ENCODE measurements around the gene ZNF136. TPM values are rescaled to one million over a fixed set of nuclear protein-coding genes. Genes with fewer than 3 reads are reported as not detected.

The ZNF136 gene
- total and polyA plus RNA-seq, 2 donors (not counting 3 experiments of a cell fraction or from before 2014, with no cell fraction given), result 0.92 to 3.5 TPM

DNA sequence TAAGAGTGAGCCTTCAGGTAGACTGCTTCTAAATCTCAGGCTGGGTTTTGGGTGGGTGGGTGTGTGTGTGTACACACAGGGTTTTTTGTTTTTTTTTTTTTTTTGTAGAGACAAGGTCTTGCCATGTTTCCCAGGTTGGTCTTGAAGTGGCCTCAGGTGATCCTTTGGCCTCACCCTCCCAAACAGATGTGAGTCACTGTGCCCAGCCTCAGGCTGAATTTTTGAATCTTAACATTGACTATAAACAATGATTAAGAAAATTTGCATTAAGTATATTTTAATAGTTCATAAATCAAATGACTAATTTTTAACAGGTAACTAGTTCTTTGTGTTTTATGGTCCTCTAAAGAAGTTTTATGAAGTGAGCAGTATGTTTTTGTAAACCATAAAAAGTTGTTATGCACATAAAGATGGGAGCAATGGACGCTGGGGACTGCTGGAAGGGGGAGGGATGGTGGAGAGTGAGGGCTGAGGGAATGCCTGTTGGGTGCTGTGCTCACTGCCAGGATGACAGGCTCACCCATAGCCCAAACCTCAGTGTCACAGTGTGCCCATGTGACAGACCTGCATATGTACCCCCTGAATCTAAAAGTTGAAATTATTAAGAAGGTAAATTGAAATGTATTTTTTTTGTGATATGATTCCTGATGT lies 60.2 kb downstream of the ZNF136 start:
- Histone ChIP-seq H4K20me1 (replicated peaks; ENCODE audit: control insufficient read depth, extremely low read depth, insufficient read depth, low read length) (no peaks in the 10 kb centered on the region), H2AFZ (ENCODE audit: low read depth, low read length) (no peak overlapping the region), H3K4me1 (ENCODE audit: control insufficient read depth, extremely low read depth, insufficient read depth, low read length) (no peaks in the 10 kb centered on the region), H3K9me1 (replicated peaks; ENCODE audit: control insufficient read depth, extremely low read depth, insufficient read depth, low read length) (no peaks in the 10 kb centered on the region), H3K27me3 (ENCODE audit: control insufficient read depth in 2 of 2, insufficient read depth in 2 of 2, low read length in 2 of 2) (no peaks in the 10 kb centered on the region), H3K4me3 (replicated peaks in 1 of 3; ENCODE audit: insufficient read depth in 1 of 3, low read depth in 1 of 3, low read length in 3 of 3) (no peak overlapping the region), H3K27ac (ENCODE audit: insufficient read depth, low read depth, low read length) (no peak overlapping the region), H3K4me2 (ENCODE audit: insufficient read depth, low read length) (no peak overlapping the region), H3K36me3 (ENCODE audit: control insufficient read depth in 2 of 2, extremely low read depth in 1 of 2, insufficient read depth in 2 of 2, low read length in 2 of 2) (no peaks in the 10 kb centered on the region), H3K9me3 (replicated peaks; ENCODE audit: control insufficient read depth, insufficient read depth, low read length) (no peaks in the 10 kb centered on the region), H3K9ac (replicated peaks; ENCODE audit: extremely low read depth, insufficient read depth, low read length) (no peak overlapping the region), H3K79me2 (ENCODE audit: control insufficient read depth, insufficient read depth, low read length) (no peaks in the 10 kb centered on the region)
- ChIA-PET CTCF (no interaction called here), POLR2A (no interaction called here)
- no peak for FAIRE-seq
- DNase-seq (ENCODE audit: low read depth, low spot score), result no peak
- no TSS peak for BruUV-seq (replicated peaks)
- TF ChIP-seq FOS (IDR thresholded peaks at IDR 0.05; ENCODE audit: borderline replicate concordance, insufficient read depth, low read length), result no peak
- TF ChIP-seq EZH2 (IDR thresholded peaks at IDR 0.05; ENCODE audit: borderline replicate concordance, low read depth, low read length, severe bottlenecking), result no peak
- no peak for TF ChIP-seq JUN (IDR thresholded peaks at IDR 0.05; ENCODE audit: borderline replicate concordance, insufficient read depth, insufficient read length, low read depth)
- TF ChIP-seq MYC (IDR thresholded peaks at IDR 0.05; ENCODE audit: low read depth, low read length), result no peak
- TF ChIP-seq, protein P1, sequence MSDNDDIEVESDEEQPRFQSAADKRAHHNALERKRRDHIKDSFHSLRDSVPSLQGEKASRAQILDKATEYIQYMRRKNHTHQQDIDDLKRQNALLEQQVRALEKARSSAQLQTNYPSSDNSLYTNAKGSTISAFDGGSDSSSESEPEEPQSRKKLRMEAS (IDR thresholded peaks at IDR 0.05; ENCODE audit: insufficient read depth, insufficient read length), result no peak
- no peak for TF ChIP-seq GATA2 (IDR thresholded peaks at IDR 0.05; ENCODE audit: insufficient read depth, insufficient read length, low read depth, low read length)
- TF ChIP-seq POLR2AphosphoS5 (IDR thresholded peaks at IDR 0.05; ENCODE audit: insufficient read depth, low read depth, low read length), result no peak
- TF ChIP-seq, protein P2, sequence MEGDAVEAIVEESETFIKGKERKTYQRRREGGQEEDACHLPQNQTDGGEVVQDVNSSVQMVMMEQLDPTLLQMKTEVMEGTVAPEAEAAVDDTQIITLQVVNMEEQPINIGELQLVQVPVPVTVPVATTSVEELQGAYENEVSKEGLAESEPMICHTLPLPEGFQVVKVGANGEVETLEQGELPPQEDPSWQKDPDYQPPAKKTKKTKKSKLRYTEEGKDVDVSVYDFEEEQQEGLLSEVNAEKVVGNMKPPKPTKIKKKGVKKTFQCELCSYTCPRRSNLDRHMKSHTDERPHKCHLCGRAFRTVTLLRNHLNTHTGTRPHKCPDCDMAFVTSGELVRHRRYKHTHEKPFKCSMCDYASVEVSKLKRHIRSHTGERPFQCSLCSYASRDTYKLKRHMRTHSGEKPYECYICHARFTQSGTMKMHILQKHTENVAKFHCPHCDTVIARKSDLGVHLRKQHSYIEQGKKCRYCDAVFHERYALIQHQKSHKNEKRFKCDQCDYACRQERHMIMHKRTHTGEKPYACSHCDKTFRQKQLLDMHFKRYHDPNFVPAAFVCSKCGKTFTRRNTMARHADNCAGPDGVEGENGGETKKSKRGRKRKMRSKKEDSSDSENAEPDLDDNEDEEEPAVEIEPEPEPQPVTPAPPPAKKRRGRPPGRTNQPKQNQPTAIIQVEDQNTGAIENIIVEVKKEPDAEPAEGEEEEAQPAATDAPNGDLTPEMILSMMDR (IDR thresholded peaks at IDR 0.05; ENCODE audit: extremely low read depth in 1 of 2, insufficient read depth in 1 of 2, low read depth in 1 of 2, low read length in 2 of 2), result no peak
- no peak for TF ChIP-seq POLR2A (IDR thresholded peaks at IDR 0.05; ENCODE audit: low read depth, low read length)
- dilution Hi-C loops (cut with MboI; ENCODE audit: extremely low pct_ligation_motif_present, low sequenced_read_pairs) (no loop called here), intact Hi-C loops (cut with micrococcal nuclease) (no loop called here)
